Loucy (cell line): ENCODE data around the gene PRR13.

Experiments used
- EZH2phosphoT487 ChIP-seq: fragments of 200-600 bp; IDR thresholded peaks from 2 replicates; pipeline ENCODE4 v1.6.1; 2018; ENCODE audit warnings: antibody characterized with exemption, mild to moderate bottlenecking, moderate library complexity, borderline replicate concordance
- TF ChIP-seq, protein P1 (sequence below): fragments of 200-600 bp; sonication (generic); conservative IDR thresholded peaks from 2 replicates; pipeline ENCODE4 v1.5.1; 2014; ENCODE audit warnings: mild to moderate bottlenecking, antibody characterized with exemption, low read length

DNA sequence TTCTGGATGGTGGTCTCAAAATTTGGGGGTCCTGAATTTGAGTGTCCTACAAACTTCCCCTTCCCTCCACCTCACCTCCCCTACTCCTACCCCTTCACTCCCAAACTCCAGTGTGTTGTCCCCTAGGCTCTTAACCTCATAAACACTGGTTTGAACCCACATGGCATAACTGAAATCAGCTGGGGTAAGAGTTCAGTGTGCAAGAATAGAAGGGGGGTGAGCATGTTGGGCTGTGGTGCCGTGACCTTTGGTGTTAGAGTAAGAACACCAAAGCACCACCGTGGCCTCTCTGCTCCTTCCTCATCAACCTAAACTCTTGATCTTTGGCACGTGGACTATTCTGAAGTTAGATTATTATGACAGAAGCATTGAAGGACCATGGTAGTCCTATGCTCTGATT, 21.4 kb downstream of the PRR13 start:
- TF ChIP-seq, protein P1, sequence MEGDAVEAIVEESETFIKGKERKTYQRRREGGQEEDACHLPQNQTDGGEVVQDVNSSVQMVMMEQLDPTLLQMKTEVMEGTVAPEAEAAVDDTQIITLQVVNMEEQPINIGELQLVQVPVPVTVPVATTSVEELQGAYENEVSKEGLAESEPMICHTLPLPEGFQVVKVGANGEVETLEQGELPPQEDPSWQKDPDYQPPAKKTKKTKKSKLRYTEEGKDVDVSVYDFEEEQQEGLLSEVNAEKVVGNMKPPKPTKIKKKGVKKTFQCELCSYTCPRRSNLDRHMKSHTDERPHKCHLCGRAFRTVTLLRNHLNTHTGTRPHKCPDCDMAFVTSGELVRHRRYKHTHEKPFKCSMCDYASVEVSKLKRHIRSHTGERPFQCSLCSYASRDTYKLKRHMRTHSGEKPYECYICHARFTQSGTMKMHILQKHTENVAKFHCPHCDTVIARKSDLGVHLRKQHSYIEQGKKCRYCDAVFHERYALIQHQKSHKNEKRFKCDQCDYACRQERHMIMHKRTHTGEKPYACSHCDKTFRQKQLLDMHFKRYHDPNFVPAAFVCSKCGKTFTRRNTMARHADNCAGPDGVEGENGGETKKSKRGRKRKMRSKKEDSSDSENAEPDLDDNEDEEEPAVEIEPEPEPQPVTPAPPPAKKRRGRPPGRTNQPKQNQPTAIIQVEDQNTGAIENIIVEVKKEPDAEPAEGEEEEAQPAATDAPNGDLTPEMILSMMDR, result no peak
- no peak for TF ChIP-seq EZH2phosphoT487
